Hepatocyte (in vitro differentiated cells): ENCODE data around the gene ADAMTS15.

Source experiments
- CTCF ChIP-seq: fragments of 200-600 bp; sonication (generic); IDR thresholded peaks from 2 replicates; pipeline ENCODE4 v1.5.1; 2016; ENCODE audit warnings: antibody characterized with exemption, mild to moderate bottlenecking; ENCODE audit not compliant: poor library complexity
- EZH2 ChIP-seq: fragments of 200-600 bp; sonication (generic); IDR thresholded peaks from 2 replicates; pipeline ENCODE4 v1.6.1; 2016; ENCODE audit warnings: antibody characterized with exemption, mild to moderate bottlenecking, borderline replicate concordance
- EZH2phosphoT487 ChIP-seq: fragments of 200-600 bp; sonication (generic); IDR thresholded peaks from one replicate; pipeline ENCODE4 v1.6.1; 2018; ENCODE audit warnings: antibody characterized with exemption, mild to moderate bottlenecking, low read depth, moderate library complexity; ENCODE audit not compliant: unreplicated experiment, severe bottlenecking

DNA sequence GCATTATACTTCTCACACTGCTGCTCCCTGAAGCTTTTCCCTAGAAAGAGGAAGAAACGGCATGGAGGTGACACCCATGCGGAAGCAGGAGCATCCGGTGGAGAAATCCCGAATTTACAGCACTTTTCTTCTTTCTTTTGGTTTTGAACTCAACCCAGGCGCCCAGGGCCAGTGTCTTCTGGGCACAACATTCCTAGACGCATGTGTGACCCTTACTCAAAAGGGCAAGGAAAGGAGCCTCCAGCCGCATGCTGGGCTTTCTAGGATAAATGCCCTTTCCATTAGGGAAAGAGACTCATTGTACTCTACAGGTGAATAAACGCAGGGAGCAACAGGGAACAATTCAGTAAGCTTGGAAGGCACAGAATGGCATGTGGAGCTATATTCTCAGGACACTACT, 39.5 kb upstream of the ADAMTS15 start:
- TF ChIP-seq CTCF (no peak), EZH2 (no peak), EZH2phosphoT487 (no peak)
